CD4-positive, alpha-beta T cell (primary cell): ENCODE measurements around the gene FXR2. TPM values are rescaled to one million over a fixed set of nuclear protein-coding genes. Genes with fewer than 3 reads are reported as not detected.
A peak's percentile ranks its signal among the peaks of the same experiment; 100 is the strongest.

Experiments used
- ATAC-seq: fragments of 200-7000 bp; cut with Tn5 transposase; one replicate; pipeline ENCODE4 v1.10.0; 2022; ENCODE audit warnings: mild to moderate bottlenecking; ENCODE audit not compliant: poor library complexity
- CTCF ChIA-PET: fragments of 350-600 bp; sonication (Branson Sonifier 250); formaldehyde crosslinking; loops from one replicate; lab custom pipeline; 2021; ENCODE audit warnings: antibody characterized with exemption, inconsistent platforms; lab: Charles Lee
- POLR2A ChIA-PET: fragments of 350-600 bp; sonication (Branson Sonifier 250); formaldehyde crosslinking; loops from one replicate; lab custom pipeline; 2021; ENCODE audit warnings: antibody characterized with exemption, inconsistent platforms; lab: Charles Lee
- DNase-seq, 14 experiments: peaks; one replicate each; pipeline ENCODE4 v3.0.0-alpha.2; 2013 to 2020; ENCODE audit warnings: mixed read lengths in 2 of 14
- H3K27ac ChIP-seq, 2 donors: one replicate each; pipeline versions ENCODE4 v1.5.1 to v1.7.0; 2013; ENCODE audit warnings: low read length in 2 of 2, low read depth in 1 of 2, mild to moderate bottlenecking in 1 of 2
- H3K27me3 ChIP-seq, 2 experiments: 1 replicate in 1 of 2; 2 replicates in 1 of 2; pipeline versions ENCODE4 v1.6.1 to v1.7.0; 2013; ENCODE audit warnings: low read length in 2 of 2, control low read depth in 1 of 2, mild to moderate bottlenecking in 1 of 2, moderate library complexity in 1 of 2; ENCODE audit not compliant: insufficient read depth in 2 of 2, control insufficient read depth in 1 of 2
- H3K36me3 ChIP-seq: one replicate; pipeline ENCODE4 v1.6.1; 2013; ENCODE audit warnings: low read length, control low read depth; ENCODE audit not compliant: insufficient read depth
- H3K4me1 ChIP-seq: one replicate; pipeline ENCODE4 v1.6.1; 2013; ENCODE audit warnings: low read length, control low read depth; ENCODE audit not compliant: insufficient read depth
- H3K4me3 ChIP-seq: one replicate; pipeline ENCODE4 v1.5.1; 2013; ENCODE audit warnings: mild to moderate bottlenecking, low read length, moderate library complexity
- H3K9me3 ChIP-seq, 2 experiments: 1 replicate in 1 of 2; 2 replicates in 1 of 2; pipeline versions ENCODE4 v1.6.1 to v1.7.0; 2013; ENCODE audit warnings: low read length in 2 of 2, mild to moderate bottlenecking in 2 of 2, control low read depth in 1 of 2, moderate library complexity in 1 of 2; ENCODE audit not compliant: control insufficient read depth in 1 of 2, insufficient read depth in 1 of 2
- H3K27ac Mint-ChIP-seq: one replicate; pipeline ENCODE4 v1.8.0; 2020; ENCODE audit warnings: mixed read lengths
- H3K27me3 Mint-ChIP-seq: one replicate; pipeline ENCODE4 v1.8.0; 2021; ENCODE audit warnings: mixed read lengths
- H3K36me3 Mint-ChIP-seq: one replicate; pipeline ENCODE4 v1.8.0; 2021; ENCODE audit warnings: low read depth, mixed read lengths
- H3K4me1 Mint-ChIP-seq: one replicate; pipeline ENCODE4 v1.8.0; 2021; ENCODE audit warnings: low read depth, mixed read lengths
- H3K4me3 Mint-ChIP-seq: one replicate; pipeline ENCODE4 v1.8.0; 2020; ENCODE audit warnings: mild to moderate bottlenecking, mixed read lengths
- H3K9me3 Mint-ChIP-seq: one replicate; pipeline ENCODE4 v1.8.0; 2020; ENCODE audit warnings: mixed read lengths
- intact Hi-C, 2 experiments: fragments of 100-400 bp; cut with DNase I in 1 of 2; cut with micrococcal nuclease in 1 of 2; formaldehyde crosslinking; loops; one replicate each; pipeline versions ENCODE4 v1.15.1 to v1.9.0; 2023 to 2025; cut with DNase I, micrococcal nuclease
- total RNA-seq, 174 experiments: library from RNA in 2 of 174; stranded (reverse) in 2 of 174; gene quantifications; one replicate each; pipeline ENCODE4 v1.2.3 and lab custom pipeline; 2021 to 2026
- TF ChIP-seq, protein P1 (sequence below): fragments of 200-600 bp; IDR thresholded peaks from one replicate; pipeline ENCODE4 v1.8.0; 2022; ENCODE audit warnings: antibody characterized with exemption, mild to moderate bottlenecking

The FXR2 gene
- total RNA-seq, 2 experiments from 2014 or later = 20.6 to 22.5 TPM

GRCh38 chr17:7634384-7634783 lies 19.7 kb upstream of the FXR2 start:
- no peak overlapping the region for H3K27ac ChIP-seq
- H3K36me3 ChIP-seq = no peaks in the 10 kb centered on the region
- Mint-ChIP-seq H3K27ac (no peak overlapping the region), H3K27me3 (no peaks in the 10 kb centered on the region), H3K4me1 (no peaks in the 10 kb centered on the region), H3K4me3 (no peak overlapping the region), H3K36me3 (no peaks in the 10 kb centered on the region), H3K9me3 (no peaks in the 10 kb centered on the region)
- H3K9me3 ChIP-seq = no peaks in the 10 kb centered on the region
- H3K4me3 ChIP-seq = no peak overlapping the region
- ChIA-PET CTCF (interaction anchor here (1.3 kb wide), 1 partner anchor 54 kb away, joined by 4 read pairs; the partner anchor contains the start of gene WRAP53), POLR2A (interaction anchor here (1.9 kb wide), 1 partner anchor 53 kb away, joined by 5 read pairs; the partner anchor contains the start of gene TP53)
- intact Hi-C loops = loop anchor here in 1 of 2 experiments (5.0 kb wide), 1 partner anchor 53 kb away; the partner anchor contains the start of genes TP53 and WRAP53
- ATAC-seq = no peak
- TF ChIP-seq, protein P1, sequence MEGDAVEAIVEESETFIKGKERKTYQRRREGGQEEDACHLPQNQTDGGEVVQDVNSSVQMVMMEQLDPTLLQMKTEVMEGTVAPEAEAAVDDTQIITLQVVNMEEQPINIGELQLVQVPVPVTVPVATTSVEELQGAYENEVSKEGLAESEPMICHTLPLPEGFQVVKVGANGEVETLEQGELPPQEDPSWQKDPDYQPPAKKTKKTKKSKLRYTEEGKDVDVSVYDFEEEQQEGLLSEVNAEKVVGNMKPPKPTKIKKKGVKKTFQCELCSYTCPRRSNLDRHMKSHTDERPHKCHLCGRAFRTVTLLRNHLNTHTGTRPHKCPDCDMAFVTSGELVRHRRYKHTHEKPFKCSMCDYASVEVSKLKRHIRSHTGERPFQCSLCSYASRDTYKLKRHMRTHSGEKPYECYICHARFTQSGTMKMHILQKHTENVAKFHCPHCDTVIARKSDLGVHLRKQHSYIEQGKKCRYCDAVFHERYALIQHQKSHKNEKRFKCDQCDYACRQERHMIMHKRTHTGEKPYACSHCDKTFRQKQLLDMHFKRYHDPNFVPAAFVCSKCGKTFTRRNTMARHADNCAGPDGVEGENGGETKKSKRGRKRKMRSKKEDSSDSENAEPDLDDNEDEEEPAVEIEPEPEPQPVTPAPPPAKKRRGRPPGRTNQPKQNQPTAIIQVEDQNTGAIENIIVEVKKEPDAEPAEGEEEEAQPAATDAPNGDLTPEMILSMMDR = no peak
- DNase-seq = no peak
- no peaks in the 10 kb centered on the region for H3K27me3 ChIP-seq
- H3K4me1 ChIP-seq = no peaks in the 10 kb centered on the region

DNA sequence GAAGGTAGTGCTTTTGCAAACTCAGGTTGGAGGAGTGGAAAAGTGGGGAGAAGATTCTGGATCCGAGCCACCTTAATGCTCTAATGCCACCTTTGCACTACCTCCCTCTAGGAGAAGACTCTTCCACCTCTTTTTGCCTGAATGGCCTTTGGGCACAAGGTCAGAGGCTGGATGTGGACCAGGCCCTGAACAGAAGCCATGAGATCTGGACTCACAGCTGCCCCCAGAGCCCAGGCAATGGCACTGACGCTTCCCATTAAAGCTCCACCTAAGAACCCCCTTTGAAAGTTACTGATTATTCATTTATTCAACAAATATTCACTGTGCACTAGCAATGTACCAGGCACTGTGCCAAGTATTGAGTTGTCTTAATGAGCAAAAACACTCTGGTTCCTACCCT lies 18.4 kb upstream of the FXR2 start:
- Mint-ChIP-seq H3K36me3 (no peaks in the 10 kb centered on the region), H3K27ac (no peak overlapping the region), H3K27me3 (no peaks in the 10 kb centered on the region), H3K9me3 (no peaks in the 10 kb centered on the region), H3K4me3 (no peak overlapping the region), H3K4me1 (no peaks in the 10 kb centered on the region)
- no peaks in the 10 kb centered on the region for H3K9me3 ChIP-seq
- POLR2A ChIA-PET = interaction anchor here (1.3 to 2.0 kb wide), 2 partner anchors 18 to 54 kb away, joined by 5 to 19 read pairs; partner anchors contain the start of genes FXR2, TP53 and WRAP53
- ATAC-seq = no peak
- H3K4me1 ChIP-seq = peaks cover 4% of the 10 kb centered on the region
- H3K27me3 ChIP-seq = no peaks in the 10 kb centered on the region
- TF ChIP-seq, protein P1 = no peak
- no peak overlapping the region for H3K27ac ChIP-seq
- DNase-seq = no peak
- CTCF ChIA-PET = interaction anchor here (0.8 to 2.4 kb wide), 5 partner anchors 15 to 57 kb away, joined by 3 to 24 read pairs (median 5); partner anchors contain the start of genes ATP1B2, FXR2, TP53 and WRAP53
- intact Hi-C loops = loop anchor here (2.0 to 5.0 kb wide), 2 partner anchors 54 kb away; partner anchors contain the start of genes TP53 (in 2 of the 2) and WRAP53 (in 1 of the 2)
- no peaks in the 10 kb centered on the region for H3K36me3 ChIP-seq
- no peak overlapping the region for H3K4me3 ChIP-seq

- no peak overlapping the region for H3K4me3 ChIP-seq
- Mint-ChIP-seq H3K27ac (no peak overlapping the region), H3K4me3 (peak overlapping the region; percentile 70), H3K27me3 (no peaks in the 10 kb centered on the region), H3K9me3 (no peaks in the 10 kb centered on the region), H3K4me1 (peaks cover 6% of the 10 kb centered on the region), H3K36me3 (peaks cover 4% of the 10 kb centered on the region)
- intact Hi-C loops = loop anchor here (2.0 to 5.0 kb wide), 2 partner anchors 54 to 55 kb away; partner anchors contain the start of genes TP53 (in 2 of the 2) and WRAP53 (in 1 of the 2)
- H3K36me3 ChIP-seq = no peaks in the 10 kb centered on the region
- ATAC-seq (no peak), DNase-seq (peak in 5 of 14 experiments; percentile 8 to 69 (median 42))
- no peaks in the 10 kb centered on the region for H3K27me3 ChIP-seq
- ChIA-PET CTCF (interaction anchor here (0.7 to 2.4 kb wide), 6 partner anchors 15 to 58 kb away, joined by 3 to 24 read pairs (median 4); partner anchors contain the start of genes ATP1B2, FXR2, TP53 and WRAP53), POLR2A (interaction anchor here (0.6 to 2.0 kb wide), 3 partner anchors 17 to 556 kb away, joined by 3 to 19 read pairs (median 5); partner anchors contain the start of genes FXR2, TP53 and WRAP53)
- no peak overlapping the region for H3K27ac ChIP-seq
- H3K9me3 ChIP-seq = no peaks in the 10 kb centered on the region
- TF ChIP-seq, protein P1 = no peak
- H3K4me1 ChIP-seq = peaks cover 9% of the 10 kb centered on the region
These were observed 17.8 kb upstream of the FXR2 start for GRCh38 chr17:7632492-7632894.
